Gastroesophageal sphincter (tissue), 3 donors: ENCODE measurements around the gene SENP3.

Source experiments
- CTCF ChIP-seq, 4 experiments: fragments of 200-600 bp in 2 of 4; fragments of 450-650 bp in 2 of 4; sonication (generic) in 1 of 4; IDR thresholded peaks; one replicate each; pipeline ENCODE4 v1.5.1; 2017 to 2019; ENCODE audit warnings: antibody characterized with exemption in 4 of 4, mild to moderate bottlenecking in 2 of 4, moderate library complexity in 2 of 4
- EP300 ChIP-seq: sonication (generic); formaldehyde crosslinking; IDR thresholded peaks from one replicate; pipeline ENCODE4 v1.6.1; 2017; ENCODE audit warnings: antibody characterized with exemption, mild to moderate bottlenecking
- POLR2A ChIP-seq, 2 donors: fragments of 450-650 bp; IDR thresholded peaks; one replicate each; pipeline ENCODE4 v1.6.1; 2017; ENCODE audit warnings: antibody characterized with exemption in 2 of 2, mild to moderate bottlenecking in 2 of 2, moderate library complexity in 1 of 2

GRCh38 chr17:7558544-7559319, 3.0 kb upstream of the SENP3 start, which contains the start of gene TNFSF13:
- TF ChIP-seq CTCF (IDR thresholded peaks at IDR 0.05), result no peak
- no peak for TF ChIP-seq POLR2A (IDR thresholded peaks at IDR 0.05)
- TF ChIP-seq EP300, result no peak
